Stimulated activated naive B cell treated with anti-CD40 and anti-IgM and Interleukin-4, amounts not matched to agents 10 μg/mL and 1 μg/mL and 100 μg/mL, for 72 hours (primary cell): ENCODE results near the gene HPS3.
"Not testable (repeated sequence)": the region's sequence is repeated elsewhere in the genome, so short reads cannot be mapped to it uniquely, and the experiment has no call there.

Experiments
- ATAC-seq, 2 donors: fragments of 150-1000 bp; cut with Tn5 transposase; replicated peaks; 2 replicates each; pipeline ENCODE4 v1.10.0; 2021; ENCODE audit warnings: moderate library complexity in 1 of 2
- DNase-seq: peaks from one replicate; pipeline ENCODE4 v3.0.0; 2021
- H3K27ac Mint-ChIP-seq: one replicate; pipeline ENCODE4 v1.8.0; 2022; ENCODE audit warnings: mild to moderate bottlenecking, mixed read lengths
- H3K27me3 Mint-ChIP-seq, 2 donors: one replicate each; pipeline ENCODE4 v1.8.0; 2022; ENCODE audit warnings: mixed read lengths in 2 of 2
- H3K36me3 Mint-ChIP-seq, 2 donors: one replicate each; pipeline ENCODE4 v1.8.0; 2022; ENCODE audit warnings: mixed read lengths in 2 of 2, mild to moderate bottlenecking in 1 of 2
- H3K4me1 Mint-ChIP-seq, 2 donors: one replicate each; pipeline ENCODE4 v1.8.0; 2022; ENCODE audit warnings: mixed read lengths in 2 of 2, mild to moderate bottlenecking in 1 of 2
- H3K4me3 Mint-ChIP-seq, 2 donors: one replicate each; pipeline ENCODE4 v1.8.0; 2022; ENCODE audit warnings: mild to moderate bottlenecking in 2 of 2, mixed read lengths in 2 of 2, moderate library complexity in 1 of 2
- H3K9me3 Mint-ChIP-seq, 2 donors: one replicate each; pipeline ENCODE4 v1.8.0; 2022; ENCODE audit warnings: mixed read lengths in 2 of 2, mild to moderate bottlenecking in 1 of 2

HPS3 gene

GRCh38 chr3:149186721-149187120 is 57.3 kb downstream of the HPS3 start:
- DNase-seq (no peak), ATAC-seq (no peak)
- Mint-ChIP-seq H3K9me3 (no peaks in the 10 kb centered on the region), H3K4me1 (peaks cover 5 to 6% of the 10 kb centered on the region in 2 donors), H3K4me3 (no peak overlapping the region), H3K36me3 (peaks cover 1 to 13% of the 10 kb centered on the region in 2 donors), H3K27me3 (no peaks in the 10 kb centered on the region), H3K27ac (no peak overlapping the region)

GRCh38 chr3:149188494-149188893 is 59.1 kb downstream of the HPS3 start:
- Mint-ChIP-seq H3K27me3 (no peaks in the 10 kb centered on the region), H3K4me3 (no peak overlapping the region), H3K27ac (no peak overlapping the region), H3K9me3 (no peaks in the 10 kb centered on the region), H3K4me1 (peaks cover 5 to 6% of the 10 kb centered on the region in 2 donors), H3K36me3 (peaks cover 1 to 13% of the 10 kb centered on the region in 2 donors)
- DNase-seq (no peak), ATAC-seq (no peak)

- Mint-ChIP-seq H3K4me3 (no peak overlapping the region), H3K27me3 (peaks cover 0 to 4% of the 10 kb centered on the region in 2 donors), H3K27ac (no peak overlapping the region), H3K9me3 (no peaks in the 10 kb centered on the region), H3K36me3 (no peaks in the 10 kb centered on the region), H3K4me1 (no peaks in the 10 kb centered on the region)
- DNase-seq (no peak), ATAC-seq (no peak)
These were observed 65.8 kb downstream of the HPS3 start for GRCh38 chr3:149195221-149195620.

GRCh38 chr3:149196805-149197592 is 67.6 kb downstream of the HPS3 start:
- H3K4me1 Mint-ChIP-seq, ATAC-seq, H3K36me3 Mint-ChIP-seq, H3K27me3 Mint-ChIP-seq, DNase-seq, H3K9me3 Mint-ChIP-seq, H3K4me3 Mint-ChIP-seq, H3K27ac Mint-ChIP-seq: not testable (repeated sequence)

GRCh38 chr3:149197669-149198068 is 68.2 kb downstream of the HPS3 start:
- Mint-ChIP-seq H3K27ac (no peak overlapping the region), H3K27me3 (peaks cover 0 to 4% of the 10 kb centered on the region in 2 donors), H3K4me3 (no peak overlapping the region), H3K4me1 (peaks cover 0 to 4% of the 10 kb centered on the region in 2 donors), H3K36me3 (no peaks in the 10 kb centered on the region), H3K9me3 (no peaks in the 10 kb centered on the region)
- DNase-seq (no peak), ATAC-seq (no peak)

- no peaks in the 10 kb centered on the region for H3K9me3 Mint-ChIP-seq
- no peaks in the 10 kb centered on the region for H3K36me3 Mint-ChIP-seq
- DNase-seq (no peak), ATAC-seq (no peak)
- peaks cover 5% of the 10 kb centered on the region in 2 donors for H3K4me1 Mint-ChIP-seq
- H3K27me3 Mint-ChIP-seq: peaks cover 0 to 4% of the 10 kb centered on the region in 2 donors
- no peak overlapping the region for H3K4me3 Mint-ChIP-seq
- H3K27ac Mint-ChIP-seq: no peak overlapping the region
These were observed 69.2 kb downstream of the HPS3 start for GRCh38 chr3:149198611-149199010.

GRCh38 chr3:149199474-149199873 is 70.0 kb downstream of the HPS3 start:
- ATAC-seq (no peak), DNase-seq (no peak)
- Mint-ChIP-seq H3K9me3 (no peaks in the 10 kb centered on the region), H3K27me3 (peaks cover 0 to 4% of the 10 kb centered on the region in 2 donors), H3K4me1 (peaks cover 13 to 14% of the 10 kb centered on the region in 2 donors), H3K36me3 (no peaks in the 10 kb centered on the region), H3K27ac (no peak overlapping the region), H3K4me3 (no peak overlapping the region)

- Mint-ChIP-seq H3K27ac (no peak overlapping the region), H3K36me3 (no peaks in the 10 kb centered on the region), H3K4me1 (peaks cover 16 to 18% of the 10 kb centered on the region in 2 donors), H3K4me3 (peak overlapping the region in 1 of 2 donors; percentile 2), H3K9me3 (no peaks in the 10 kb centered on the region), H3K27me3 (peaks cover 0 to 4% of the 10 kb centered on the region in 2 donors)
- ATAC-seq (peak; percentile 99 to 100), DNase-seq (peak; percentile 38)
These were observed 74.3 kb downstream of the HPS3 start for GRCh38 chr3:149203758-149204157.

GRCh38 chr3:149204390-149204991 is 75.1 kb downstream of the HPS3 start:
- no peak for ATAC-seq
- H3K9me3 Mint-ChIP-seq: no peaks in the 10 kb centered on the region
- peaks cover 0 to 4% of the 10 kb centered on the region in 2 donors for H3K27me3 Mint-ChIP-seq
- H3K4me3 Mint-ChIP-seq: no peak overlapping the region
- H3K27ac Mint-ChIP-seq: no peak overlapping the region
- H3K4me1 Mint-ChIP-seq: peaks cover 16 to 18% of the 10 kb centered on the region in 2 donors
- H3K36me3 Mint-ChIP-seq: no peaks in the 10 kb centered on the region
- no peak for DNase-seq

GRCh38 chr3:149207475-149207874 is 78.0 kb downstream of the HPS3 start:
- Mint-ChIP-seq H3K36me3 (no peaks in the 10 kb centered on the region), H3K27ac (no peak overlapping the region), H3K27me3 (no peaks in the 10 kb centered on the region), H3K4me1 (peaks cover 12 to 18% of the 10 kb centered on the region in 2 donors), H3K9me3 (no peaks in the 10 kb centered on the region), H3K4me3 (no peak overlapping the region)
- ATAC-seq: no peak
- no peak for DNase-seq

- Mint-ChIP-seq H3K27me3 (no peaks in the 10 kb centered on the region), H3K27ac (no peak overlapping the region)
- no peak for DNase-seq
These were observed 80.0 kb downstream of the HPS3 start for GRCh38 chr3:149209431-149209830.

GRCh38 chr3:149212386-149212785 is 82.9 kb downstream of the HPS3 start:
- Mint-ChIP-seq H3K9me3 (no peaks in the 10 kb centered on the region), H3K36me3 (no peaks in the 10 kb centered on the region), H3K4me3 (no peak overlapping the region), H3K27ac (no peak overlapping the region), H3K27me3 (no peaks in the 10 kb centered on the region), H3K4me1 (no peaks in the 10 kb centered on the region)
- DNase-seq (no peak), ATAC-seq (no peak)

More at GRCh38 chr3:149209431-149209830, 80.0 kb downstream of the HPS3 start:
- ATAC-seq: no peak
- no peak overlapping the region for H3K4me3 Mint-ChIP-seq
- no peaks in the 10 kb centered on the region for H3K9me3 Mint-ChIP-seq
- H3K36me3 Mint-ChIP-seq: no peaks in the 10 kb centered on the region
- peaks cover 3 to 4% of the 10 kb centered on the region in 2 donors for H3K4me1 Mint-ChIP-seq

GRCh38 chr3:149214702-149215101 is 85.3 kb downstream of the HPS3 start:
- H3K27me3 Mint-ChIP-seq: no peaks in the 10 kb centered on the region
- H3K36me3 Mint-ChIP-seq: no peaks in the 10 kb centered on the region
- ATAC-seq (no peak), DNase-seq (no peak)
- H3K4me3 Mint-ChIP-seq: no peak overlapping the region
- H3K27ac Mint-ChIP-seq: no peak overlapping the region
- no peaks in the 10 kb centered on the region for H3K4me1 Mint-ChIP-seq
- peaks cover 4% of the 10 kb centered on the region in 2 donors for H3K9me3 Mint-ChIP-seq

- H3K27ac Mint-ChIP-seq: no peak overlapping the region
- H3K9me3 Mint-ChIP-seq: peaks cover 4% of the 10 kb centered on the region in 2 donors
- no peaks in the 10 kb centered on the region for H3K36me3 Mint-ChIP-seq
- no peak overlapping the region for H3K4me3 Mint-ChIP-seq
- no peak for DNase-seq
- H3K27me3 Mint-ChIP-seq: no peaks in the 10 kb centered on the region
- no peaks in the 10 kb centered on the region for H3K4me1 Mint-ChIP-seq
- no peak for ATAC-seq
These were observed 86.1 kb downstream of the HPS3 start for GRCh38 chr3:149215515-149215914.
